Thymus (tissue), 14 donors: Measurements from ENCODE around the gene NFIC. TPM values are rescaled to one million over a fixed set of nuclear protein-coding genes. Genes with fewer than 3 reads are reported as not detected.
A peak's percentile ranks its signal among the peaks of the same experiment; 100 is the strongest.

Experiments used
- DNase-seq, 9 donors: peaks; one replicate each; pipeline ENCODE4 v3.0.0-alpha.2; 2013; ENCODE audit warnings: low spot score in 9 of 9, low read depth in 6 of 9, missing footprints in 1 of 9
- H3K27ac ChIP-seq, 2 donors: one replicate each; pipeline ENCODE4 v1.5.1; 2013; ENCODE audit warnings: control low read depth in 1 of 2, low read depth in 1 of 2, low read length in 1 of 2, mild to moderate bottlenecking in 1 of 2, moderate library complexity in 1 of 2
- H3K27me3 ChIP-seq, 2 donors: one replicate each; pipeline ENCODE4 v1.5.1; 2013; ENCODE audit warnings: low read length in 1 of 2; ENCODE audit not compliant: control insufficient read depth in 2 of 2, insufficient read depth in 1 of 2
- H3K36me3 ChIP-seq, 2 donors: one replicate each; pipeline ENCODE4 v1.5.1; 2013; ENCODE audit warnings: low read length in 1 of 2, mild to moderate bottlenecking in 1 of 2, moderate library complexity in 1 of 2; ENCODE audit not compliant: control insufficient read depth in 2 of 2, insufficient read depth in 2 of 2
- H3K4me1 ChIP-seq, 2 donors: one replicate each; pipeline ENCODE4 v1.5.1; 2013; ENCODE audit warnings: low read length in 2 of 2; ENCODE audit not compliant: control insufficient read depth in 2 of 2, insufficient read depth in 2 of 2
- H3K4me3 ChIP-seq, 2 donors: one replicate each; pipeline ENCODE4 v1.5.1; 2013; ENCODE audit warnings: low read length in 2 of 2, control low read depth in 1 of 2, mild to moderate bottlenecking in 1 of 2
- H3K9me3 ChIP-seq, 2 donors: one replicate each; pipeline ENCODE4 v1.5.1; 2013; ENCODE audit warnings: low read length in 1 of 2, mild to moderate bottlenecking in 1 of 2; ENCODE audit not compliant: control insufficient read depth in 2 of 2, insufficient read depth in 1 of 2
- WGBS: extraction: QIAGEN DNeasy Blood & Tissue Kit; methylation state at CpG from one replicate; pipeline ENCODE4 v1.1.7; 2013; 5-methylcytosine and 5-hydroxymethylcytosine counted together
- long read RNA-seq, 10 donors: transcript quantifications; one replicate each; lab custom pipeline, GENCODE V29; 2026
- polyA plus RNA-seq: library from polyadenylated mRNA; stranded (reverse); fragments of 200-250 nt; gene quantifications from one replicate; pipeline ENCODE4 v1.2.3, GENCODE V29; 2013
- total RNA-seq: library from RNA; stranded (reverse); fragments of 120-200 nt; gene quantifications from one replicate; pipeline ENCODE4 v1.2.4, GENCODE V29; 2013
- donor health status: healthy.

Gene NFIC
- total RNA-seq (2.1 TPM), polyA plus RNA-seq (17.0 TPM)
- long read RNA-seq, donor 1, result 0 reads
- long read RNA-seq, donor 2, partial matches to known transcripts, result 0 of 4 reads
- long read RNA-seq, donor 2, other reads (novel, unspliced or antisense), result 0 of 4 reads
- long read RNA-seq, donor 3, full-length matches to known transcripts, result 2 of 2 reads
- long read RNA-seq, donor 3, partial matches to known transcripts, result 0 of 2 reads
- long read RNA-seq, donor 3, other reads (novel, unspliced or antisense), result 0 of 2 reads
- long read RNA-seq, donor 4, partial matches to known transcripts, result 0 of 3 reads
- long read RNA-seq, donor 4, other reads (novel, unspliced or antisense), result 0 of 3 reads
- long read RNA-seq, donor 5, partial matches to known transcripts, result 0 of 1 reads
- long read RNA-seq, donor 5, other reads (novel, unspliced or antisense), result 0 of 1 reads
- long read RNA-seq, donor 6, partial matches to known transcripts, result 0 of 3 reads
- long read RNA-seq, donor 6, other reads (novel, unspliced or antisense), result 0 of 3 reads
- long read RNA-seq, donor 7, result 0 reads
- long read RNA-seq, donor 8, result 0 reads
- long read RNA-seq, donor 9, partial matches to known transcripts, result 0 of 1 reads
- long read RNA-seq, donor 9, other reads (novel, unspliced or antisense), result 0 of 1 reads
- long read RNA-seq, donor 10, result 0 reads

GRCh38 chr19:3365836-3366752 is at the start of gene NFIC:
Gene NFIC, plus strand, starts transcription at chr19:3366583. Its CDS starts 54 bp downstream, at chr19:3366637.
- Histone ChIP-seq H3K36me3 (no peaks in the 10 kb centered on the region), H3K4me1 (peaks cover 5 to 14% of the 10 kb centered on the region in 2 donors), H3K9me3 (peaks cover 0 to 7% of the 10 kb centered on the region in 2 donors), H3K27me3 (peaks cover 22 to 97% of the 10 kb centered on the region in 2 donors), H3K27ac (peak within 1 kb of the TSS in 1 of 2 donors; percentile 68), H3K4me3 (peak within 1 kb of the TSS; percentile 29 to 52)
- 1% methylated on average over 51 of the region's 64 CpGs for WGBS
- DNase-seq, result no peak

GRCh38 chr19:3316659-3317207 is 49.6 kb upstream of the NFIC start:
- no peaks in the 10 kb centered on the region for H3K4me1 ChIP-seq
- H3K9me3 ChIP-seq, result no peaks in the 10 kb centered on the region
- 87% methylated on average over 5 of the region's 5 CpGs for WGBS
- H3K4me3 ChIP-seq, result no peak overlapping the region
- no peak for DNase-seq
- peaks cover 0 to 18% of the 10 kb centered on the region in 2 donors for H3K27me3 ChIP-seq
- no peak overlapping the region for H3K27ac ChIP-seq
- H3K36me3 ChIP-seq, result no peaks in the 10 kb centered on the region

- Histone ChIP-seq H3K27ac (no peak overlapping the region), H3K4me3 (no peak overlapping the region), H3K9me3 (no peaks in the 10 kb centered on the region), H3K36me3 (no peaks in the 10 kb centered on the region), H3K4me1 (no peaks in the 10 kb centered on the region), H3K27me3 (peaks cover 0 to 6% of the 10 kb centered on the region in 2 donors)
- DNase-seq, result no peak
- WGBS, result 75% methylated on average over 18 of the region's 18 CpGs
Measured at GRCh38 chr19:3319643-3320353, 46.6 kb upstream of the NFIC start.

- WGBS, result 68% methylated on average over 29 of the region's 29 CpGs
- H3K4me1 ChIP-seq, result no peaks in the 10 kb centered on the region
- peaks cover 0 to 4% of the 10 kb centered on the region in 2 donors for H3K27me3 ChIP-seq
- no peak for DNase-seq
- H3K9me3 ChIP-seq, result no peaks in the 10 kb centered on the region
- no peak overlapping the region for H3K27ac ChIP-seq
- no peaks in the 10 kb centered on the region for H3K36me3 ChIP-seq
- no peak overlapping the region for H3K4me3 ChIP-seq
Measured at GRCh38 chr19:3320354-3320670, 46.1 kb upstream of the NFIC start.

GRCh38 chr19:3320853-3321252 is 45.5 kb upstream of the NFIC start:
- Histone ChIP-seq H3K27me3 (peaks cover 0 to 4% of the 10 kb centered on the region in 2 donors), H3K4me3 (no peak overlapping the region), H3K27ac (no peak overlapping the region), H3K4me1 (no peaks in the 10 kb centered on the region), H3K36me3 (no peaks in the 10 kb centered on the region), H3K9me3 (no peaks in the 10 kb centered on the region)
- WGBS, result 77% methylated on average over 8 of the region's 8 CpGs
- no peak for DNase-seq

- Histone ChIP-seq H3K4me3 (no peak overlapping the region), H3K27me3 (peaks cover 0 to 4% of the 10 kb centered on the region in 2 donors), H3K9me3 (no peaks in the 10 kb centered on the region), H3K4me1 (no peaks in the 10 kb centered on the region), H3K36me3 (no peaks in the 10 kb centered on the region), H3K27ac (no peak overlapping the region)
- WGBS, result 70% methylated on average over 6 of the region's 6 CpGs
- DNase-seq, result no peak
Measured at GRCh38 chr19:3321696-3322095, 44.7 kb upstream of the NFIC start.

- Histone ChIP-seq H3K27ac (no peak overlapping the region), H3K36me3 (no peaks in the 10 kb centered on the region), H3K4me3 (no peak overlapping the region), H3K27me3 (peaks cover 0 to 4% of the 10 kb centered on the region in 2 donors), H3K9me3 (no peaks in the 10 kb centered on the region), H3K4me1 (no peaks in the 10 kb centered on the region)
- 84% methylated on average over 6 of the region's 6 CpGs for WGBS
- no peak for DNase-seq
Measured at GRCh38 chr19:3322199-3322978, 44.0 kb upstream of the NFIC start.

GRCh38 chr19:3323026-3323425 is 43.4 kb upstream of the NFIC start:
- Histone ChIP-seq H3K9me3 (no peaks in the 10 kb centered on the region), H3K4me3 (no peak overlapping the region), H3K4me1 (no peaks in the 10 kb centered on the region), H3K36me3 (no peaks in the 10 kb centered on the region), H3K27ac (no peak overlapping the region), H3K27me3 (peaks cover 0 to 4% of the 10 kb centered on the region in 2 donors)
- no peak for DNase-seq
- 48% methylated on average over 2 of the region's 2 CpGs for WGBS
